ENCODE data around the gene NCL.

Gene NCL

GRCh38 chr2:231503766-231504165 is 39.5 kb upstream of the NCL start:
- Histone ChIP-seq H3K27ac (ENCODE audit: low read depth, low read length) (no peak overlapping the region), H3F3A (ENCODE audit: insufficient read depth) (no peaks in the 10 kb centered on the region), H3K9ac (ENCODE audit: low read length) (no peak overlapping the region), H3K79me2 (ENCODE audit: insufficient read depth, low read length) (no peaks in the 10 kb centered on the region), H3K4me2 (ENCODE audit: low read depth, low read length, poor library complexity, severe bottlenecking) (no peak overlapping the region), H3K27me3 (ENCODE audit: low read length) (no peaks in the 10 kb centered on the region), H3K9me3 (ENCODE audit: insufficient read depth, low read length) (no peaks in the 10 kb centered on the region), H3K4me3 (ENCODE audit: insufficient read depth, low read length, poor library complexity, severe bottlenecking) (no peak overlapping the region), H3K36me3 (ENCODE audit: low read length) (no peaks in the 10 kb centered on the region), H4K20me1 (ENCODE audit: low read depth, low read length) (no peaks in the 10 kb centered on the region), H2AFZ (ENCODE audit: low read depth, low read length, severe bottlenecking) (no peak overlapping the region), H3K9me2 (replicated peaks; ENCODE audit: insufficient read depth, low read length) (no peaks in the 10 kb centered on the region)
- TF ChIP-seq CTCF (IDR thresholded peaks at IDR 0.05; ENCODE audit: insufficient read depth, low read length, poor library complexity, severe bottlenecking) (no peak), EZH2phosphoT487 (conservative IDR thresholded peaks at IDR 0.05; ENCODE audit: low read length) (no peak)

- Histone ChIP-seq H3K27ac (ENCODE audit: low read depth, low read length) (no peak overlapping the region), H3K4me2 (ENCODE audit: low read depth, low read length, poor library complexity, severe bottlenecking) (no peak overlapping the region), H3K9me2 (replicated peaks; ENCODE audit: insufficient read depth, low read length) (no peaks in the 10 kb centered on the region), H3K9ac (ENCODE audit: low read length) (no peak overlapping the region), H3K9me3 (ENCODE audit: insufficient read depth, low read length) (no peaks in the 10 kb centered on the region), H3F3A (ENCODE audit: insufficient read depth) (no peaks in the 10 kb centered on the region), H3K27me3 (ENCODE audit: low read length) (no peaks in the 10 kb centered on the region), H2AFZ (ENCODE audit: low read depth, low read length, severe bottlenecking) (no peak overlapping the region), H3K36me3 (ENCODE audit: low read length) (no peaks in the 10 kb centered on the region), H3K79me2 (ENCODE audit: insufficient read depth, low read length) (no peaks in the 10 kb centered on the region), H3K4me3 (ENCODE audit: insufficient read depth, low read length, poor library complexity, severe bottlenecking) (no peak overlapping the region), H4K20me1 (ENCODE audit: low read depth, low read length) (no peaks in the 10 kb centered on the region)
- no peak for TF ChIP-seq EZH2phosphoT487 (conservative IDR thresholded peaks at IDR 0.05; ENCODE audit: low read length)
- no peak for TF ChIP-seq CTCF (IDR thresholded peaks at IDR 0.05; ENCODE audit: insufficient read depth, low read length, poor library complexity, severe bottlenecking)
These were observed 38.3 kb upstream of the NCL start for GRCh38 chr2:231502596-231502995.

GRCh38 chr2:231497651-231498050 is 33.4 kb upstream of the NCL start:
- no peak for TF ChIP-seq EZH2phosphoT487 (conservative IDR thresholded peaks at IDR 0.05; ENCODE audit: low read length)
- no peak for TF ChIP-seq CTCF (IDR thresholded peaks at IDR 0.05; ENCODE audit: insufficient read depth, low read length, poor library complexity, severe bottlenecking)
- Histone ChIP-seq H3K27me3 (ENCODE audit: low read length) (no peaks in the 10 kb centered on the region), H3K9ac (ENCODE audit: low read length) (no peak overlapping the region), H2AFZ (ENCODE audit: low read depth, low read length, severe bottlenecking) (no peak overlapping the region), H3K36me3 (ENCODE audit: low read length) (no peaks in the 10 kb centered on the region), H3K9me3 (ENCODE audit: insufficient read depth, low read length) (no peaks in the 10 kb centered on the region), H3K27ac (ENCODE audit: low read depth, low read length) (no peak overlapping the region), H3F3A (ENCODE audit: insufficient read depth) (no peaks in the 10 kb centered on the region), H3K4me2 (ENCODE audit: low read depth, low read length, poor library complexity, severe bottlenecking) (no peak overlapping the region), H3K79me2 (ENCODE audit: insufficient read depth, low read length) (no peaks in the 10 kb centered on the region), H4K20me1 (ENCODE audit: low read depth, low read length) (no peaks in the 10 kb centered on the region), H3K9me2 (replicated peaks; ENCODE audit: insufficient read depth, low read length) (no peaks in the 10 kb centered on the region), H3K4me3 (ENCODE audit: insufficient read depth, low read length, poor library complexity, severe bottlenecking) (no peak overlapping the region)

Measured in SU-DHL-6 (cell line).